Activated naive CD8-positive, alpha-beta T cell treated with anti-CD3 and anti-CD28 coated beads, Interleukin-2, amount 50 U/mL, for 24 hours (primary cell): ENCODE results near the gene TMEM116.
"Not testable (repeated sequence)": the region's sequence is repeated elsewhere in the genome, so short reads cannot be mapped to it uniquely, and the experiment has no call there.

ENCODE experiments used
- ATAC-seq: fragments of 150-1000 bp; cut with Tn5 transposase; one replicate; pipeline ENCODE4 v1.10.0; 2021
- DNase-seq: peaks from one replicate; pipeline ENCODE4 v3.0.0; 2021
- H3K27ac Mint-ChIP-seq: one replicate; pipeline ENCODE4 v1.8.0; 2021; ENCODE audit warnings: mild to moderate bottlenecking, mixed read lengths
- H3K27me3 Mint-ChIP-seq: one replicate; pipeline ENCODE4 v1.8.0; 2021; ENCODE audit warnings: mixed read lengths
- H3K36me3 Mint-ChIP-seq: one replicate; pipeline ENCODE4 v1.8.0; 2021; ENCODE audit warnings: low read depth, mixed read lengths
- H3K4me1 Mint-ChIP-seq: one replicate; pipeline ENCODE4 v1.8.0; 2021; ENCODE audit warnings: mixed read lengths
- H3K4me3 Mint-ChIP-seq: one replicate; pipeline ENCODE4 v1.8.0; 2021; ENCODE audit warnings: mild to moderate bottlenecking, moderate library complexity, mixed read lengths
- H3K9me3 Mint-ChIP-seq: one replicate; pipeline ENCODE4 v1.8.0; 2021; ENCODE audit warnings: mixed read lengths

The TMEM116 gene

DNA sequence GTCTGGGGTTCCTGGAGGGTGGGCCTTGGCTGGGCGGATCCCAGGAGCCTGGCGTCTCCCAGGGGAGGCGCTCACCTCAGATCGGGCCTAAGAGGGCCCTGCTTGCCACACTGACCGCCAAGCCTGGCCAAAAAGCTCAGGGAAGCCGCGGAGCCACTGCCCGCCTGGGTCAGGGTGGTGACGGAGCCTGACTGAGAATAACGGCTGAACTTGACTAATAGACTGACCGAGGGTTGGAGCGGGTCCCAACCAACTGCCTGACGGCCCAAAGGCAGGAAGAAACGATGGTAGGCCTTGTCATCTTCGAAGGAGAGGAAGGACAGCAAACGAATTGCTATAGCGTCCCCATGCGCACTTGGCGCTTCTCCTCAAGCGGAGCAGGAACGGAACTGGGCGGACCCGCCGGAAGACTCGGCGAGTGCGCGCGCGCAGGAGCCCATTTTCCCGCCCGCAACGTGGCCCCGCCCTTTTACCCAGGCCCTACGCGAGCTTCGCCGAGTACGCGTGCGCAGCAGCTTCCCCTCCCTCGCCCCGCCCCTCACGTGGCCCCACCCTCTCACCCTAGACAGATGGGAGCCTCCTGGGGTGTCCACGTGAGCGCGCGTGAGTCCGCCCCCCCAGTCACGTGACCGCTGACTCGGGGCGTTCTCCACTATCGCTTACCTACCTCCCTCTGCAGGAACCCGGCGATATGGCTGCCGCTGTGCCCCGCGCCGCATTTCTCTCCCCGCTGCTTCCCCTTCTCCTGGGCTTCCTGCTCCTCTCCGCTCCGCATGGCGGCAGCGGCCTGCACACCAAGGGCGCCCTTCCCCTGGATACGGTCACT is at the start of gene TMEM116, which contains the start of gene ERP29:
TMEM116 (minus strand) TSS at position 391 of the 826 bp plus-strand sequence. CDS start 7,895 bp downstream, outside the sequence.
ERP29 (plus strand) TSS at position 652 of the 826 bp plus-strand sequence; CDS start at position 692, 40 bp downstream.
- Mint-ChIP-seq H3K9me3 (peaks cover 8% of the 10 kb centered on the region), H3K27me3 (no peaks in the 10 kb centered on the region), H3K27ac (peak within 1 kb of the TSS; percentile 98), H3K4me1 (peaks cover 55% of the 10 kb centered on the region), H3K36me3 (peaks cover 41% of the 10 kb centered on the region), H3K4me3 (peak within 1 kb of the TSS; percentile 96)
- ATAC-seq (peak; percentile 81), DNase-seq (peak; percentile 100)

DNA sequence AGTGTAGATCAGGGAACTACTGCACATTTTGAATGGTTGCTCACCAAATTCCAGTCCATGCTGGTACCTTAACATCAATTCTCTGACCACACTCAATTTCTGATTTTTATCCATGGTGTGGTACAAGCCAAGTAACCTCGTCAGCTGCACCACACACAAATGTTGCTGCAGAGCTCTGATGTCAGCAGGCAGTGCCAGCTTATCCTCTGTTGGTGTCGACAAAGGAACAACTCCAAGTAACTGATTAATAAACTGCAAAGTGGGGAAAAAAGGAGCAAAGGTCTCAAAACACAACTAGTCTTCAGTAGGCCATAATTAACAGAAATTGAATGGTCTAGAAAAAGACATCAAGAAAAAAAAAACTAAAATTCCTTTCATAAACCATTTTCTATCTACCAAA is 48.2 kb upstream of the TMEM116 start:
- Mint-ChIP-seq H3K27me3 (no peaks in the 10 kb centered on the region), H3K36me3 (peaks cover 44% of the 10 kb centered on the region), H3K4me3 (no peak overlapping the region), H3K27ac (no peak overlapping the region), H3K4me1 (no peaks in the 10 kb centered on the region), H3K9me3 (no peaks in the 10 kb centered on the region)
- ATAC-seq (no peak), DNase-seq (no peak)

DNA sequence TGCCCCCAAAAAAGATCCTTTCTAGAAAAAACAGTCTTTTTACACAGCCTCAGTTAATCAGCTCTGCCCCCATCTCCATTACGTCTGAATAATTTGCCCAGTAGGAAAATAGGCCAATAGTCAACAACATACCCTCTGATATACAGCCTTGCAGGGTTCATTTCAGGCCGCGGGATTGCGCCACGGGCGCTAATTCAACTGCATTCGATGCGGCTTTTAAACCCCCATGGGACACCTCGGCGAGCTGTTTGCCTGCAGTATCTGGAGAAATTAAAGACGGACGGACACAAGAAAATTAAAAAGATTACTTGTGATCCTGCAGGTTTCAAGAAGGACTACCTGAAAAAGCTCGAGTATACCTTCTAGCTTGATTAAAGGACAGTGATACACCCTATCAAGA is 36.4 kb upstream of the TMEM116 start:
- no peak for ATAC-seq
- no peak overlapping the region for H3K27ac Mint-ChIP-seq
- peaks cover 9% of the 10 kb centered on the region for H3K4me1 Mint-ChIP-seq
- H3K36me3 Mint-ChIP-seq: peaks cover 53% of the 10 kb centered on the region
- no peaks in the 10 kb centered on the region for H3K27me3 Mint-ChIP-seq
- DNase-seq: no peak
- no peaks in the 10 kb centered on the region for H3K9me3 Mint-ChIP-seq
- H3K4me3 Mint-ChIP-seq: no peak overlapping the region

DNA sequence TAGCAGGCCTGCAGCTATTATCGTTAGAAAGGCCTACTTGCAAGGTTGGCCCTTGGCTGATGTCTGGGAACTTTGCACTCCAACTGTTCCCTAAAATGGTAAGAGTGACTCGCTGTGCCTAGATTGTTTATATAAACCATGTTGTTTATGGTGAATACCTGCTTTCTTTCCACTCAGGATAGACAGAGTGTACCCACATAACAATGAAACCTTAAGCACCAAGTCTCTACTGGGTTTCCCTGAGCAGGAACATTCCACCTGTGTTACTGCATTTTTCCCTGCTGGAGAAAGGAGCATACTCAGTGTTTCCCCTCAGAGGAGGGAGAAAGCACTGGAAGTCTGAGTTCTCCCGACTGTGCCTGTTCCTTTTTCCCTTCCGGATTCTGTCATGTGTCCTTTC is 33.0 kb upstream of the TMEM116 start:
- Mint-ChIP-seq H3K4me1 (no peaks in the 10 kb centered on the region), H3K27me3 (no peaks in the 10 kb centered on the region), H3K9me3 (no peaks in the 10 kb centered on the region), H3K36me3 (peaks cover 55% of the 10 kb centered on the region), H3K27ac (no peak overlapping the region), H3K4me3 (no peak overlapping the region)
- DNase-seq (no peak), ATAC-seq (no peak)

DNA sequence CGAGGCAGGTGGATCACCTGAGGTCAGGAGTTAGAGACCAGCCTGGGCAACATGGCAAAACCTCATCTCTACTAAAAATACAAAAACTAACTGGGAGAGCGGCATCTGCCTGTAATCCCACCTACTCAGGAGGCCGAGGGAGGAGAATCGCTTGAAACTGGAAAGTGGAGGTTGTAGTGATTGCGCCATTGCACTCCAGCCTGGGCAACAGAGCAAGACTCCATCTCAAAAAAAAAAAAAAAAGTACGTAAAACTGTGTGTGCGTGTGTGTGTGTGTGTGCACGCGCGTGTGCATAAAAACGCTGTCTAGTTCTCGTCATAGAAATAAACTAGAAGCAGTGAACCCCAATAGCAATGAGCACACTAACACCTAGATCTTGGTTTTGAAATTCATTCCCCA is 23.6 kb upstream of the TMEM116 start:
- not testable (repeated sequence) for H3K9me3 Mint-ChIP-seq, H3K4me3 Mint-ChIP-seq, H3K27ac Mint-ChIP-seq, H3K4me1 Mint-ChIP-seq, ATAC-seq, DNase-seq, H3K27me3 Mint-ChIP-seq
- H3K36me3 Mint-ChIP-seq: peaks cover 54% of the 10 kb centered on the region

DNA sequence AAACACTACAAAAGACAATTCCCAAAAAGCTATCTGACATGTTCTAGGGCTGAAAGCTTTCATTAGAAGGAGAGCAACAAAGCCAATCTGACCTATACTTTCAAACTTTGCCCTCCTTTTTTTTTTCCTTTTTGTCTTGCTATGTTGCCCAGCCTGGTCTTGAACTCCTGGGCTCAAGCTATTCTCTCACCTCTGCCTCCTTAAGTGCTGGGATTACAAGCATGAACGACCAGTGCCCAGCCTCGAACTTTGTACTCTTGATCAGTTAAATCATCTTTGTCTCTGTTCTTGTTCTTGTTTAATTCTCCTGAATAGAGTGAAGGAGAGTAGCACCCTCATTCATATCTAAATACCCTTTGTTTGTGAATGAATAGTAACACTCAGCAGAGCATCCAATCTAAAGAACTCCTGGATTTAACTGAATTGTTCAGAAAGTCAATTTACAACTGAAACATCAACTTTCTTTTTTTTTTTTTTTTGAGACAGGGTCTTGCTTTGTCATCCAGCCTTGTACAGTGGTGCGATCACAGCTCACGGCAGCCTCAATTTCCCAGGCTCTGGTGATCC is 22.3 kb upstream of the TMEM116 start:
- ATAC-seq (no peak), DNase-seq (no peak)
- Mint-ChIP-seq H3K9me3 (no peaks in the 10 kb centered on the region), H3K27me3 (no peaks in the 10 kb centered on the region), H3K27ac (peak overlapping the region; percentile 24), H3K4me1 (no peaks in the 10 kb centered on the region), H3K36me3 (peaks cover 59% of the 10 kb centered on the region), H3K4me3 (no peak overlapping the region)

DNA sequence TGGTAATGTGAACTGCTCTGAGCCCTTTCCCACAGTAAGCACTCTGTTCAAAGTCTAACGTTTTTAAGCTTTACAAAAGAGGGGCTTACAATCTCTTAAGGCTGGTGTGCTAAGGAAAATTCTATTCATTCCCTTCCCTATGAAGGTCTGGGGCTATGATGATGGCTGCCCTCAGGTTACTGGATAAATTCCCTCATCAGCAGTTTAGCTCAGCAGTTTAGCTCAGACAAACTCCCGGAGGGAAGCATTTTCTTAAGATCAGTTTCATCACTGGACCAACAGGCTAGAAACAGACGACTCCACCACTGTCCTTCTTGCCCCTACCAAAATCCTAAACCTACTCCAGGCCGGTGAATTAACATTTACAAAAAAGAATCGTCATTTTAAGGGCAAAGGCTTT is 19.3 kb upstream of the TMEM116 start:
- Mint-ChIP-seq H3K4me3 (no peak overlapping the region), H3K9me3 (no peaks in the 10 kb centered on the region), H3K27me3 (no peaks in the 10 kb centered on the region), H3K27ac (peak overlapping the region; percentile 36), H3K36me3 (peaks cover 52% of the 10 kb centered on the region), H3K4me1 (peaks cover 16% of the 10 kb centered on the region)
- ATAC-seq: no peak
- DNase-seq: no peak

DNA sequence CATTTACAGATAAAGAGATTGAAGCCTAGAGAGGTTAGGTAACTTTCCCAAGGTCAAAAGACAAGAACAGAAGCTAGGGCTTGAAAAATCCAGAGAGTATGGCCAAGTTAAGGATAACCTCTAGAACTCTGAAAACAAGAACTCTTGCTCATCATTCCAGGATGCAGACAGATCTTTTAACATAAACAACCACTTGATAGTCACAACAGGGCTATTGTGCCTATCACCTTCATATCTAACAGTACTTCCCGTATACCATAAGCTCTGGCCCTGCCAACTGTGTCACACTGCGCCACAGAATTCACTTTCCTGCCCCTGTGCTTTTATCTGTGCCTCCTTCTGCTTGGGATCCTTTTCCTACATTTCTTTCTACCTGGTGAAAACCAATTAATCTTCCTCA is 18.5 kb upstream of the TMEM116 start:
- no peak for DNase-seq
- H3K9me3 Mint-ChIP-seq: no peaks in the 10 kb centered on the region
- no peak for ATAC-seq
- H3K36me3 Mint-ChIP-seq: peaks cover 50% of the 10 kb centered on the region
- peaks cover 19% of the 10 kb centered on the region for H3K4me1 Mint-ChIP-seq
- no peak overlapping the region for H3K4me3 Mint-ChIP-seq
- H3K27me3 Mint-ChIP-seq: no peaks in the 10 kb centered on the region
- H3K27ac Mint-ChIP-seq: peak overlapping the region; percentile 2

DNA sequence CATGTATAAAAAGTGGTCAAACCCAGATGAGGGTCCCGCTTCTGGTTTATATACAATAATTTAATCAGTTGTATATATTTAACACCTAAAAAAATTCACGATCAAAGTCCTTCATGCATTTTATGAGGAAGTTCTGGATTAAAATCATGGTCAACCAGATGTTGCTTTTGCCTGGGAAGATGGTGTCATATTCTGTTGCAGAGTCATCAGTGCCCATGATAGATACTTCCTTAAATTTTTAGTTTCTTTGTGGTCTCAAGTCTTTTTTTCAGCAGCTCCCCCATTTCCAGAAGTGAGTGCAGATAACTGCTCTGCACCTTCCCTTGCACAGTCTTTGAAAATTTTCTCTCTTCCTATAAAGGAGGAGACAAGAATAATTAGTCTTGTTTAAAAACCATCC is 16.3 kb upstream of the TMEM116 start:
- Mint-ChIP-seq H3K4me3 (no peak overlapping the region), H3K27me3 (no peaks in the 10 kb centered on the region), H3K9me3 (no peaks in the 10 kb centered on the region), H3K4me1 (peaks cover 25% of the 10 kb centered on the region), H3K36me3 (peaks cover 50% of the 10 kb centered on the region), H3K27ac (no peak overlapping the region)
- ATAC-seq: no peak
- no peak for DNase-seq

DNA sequence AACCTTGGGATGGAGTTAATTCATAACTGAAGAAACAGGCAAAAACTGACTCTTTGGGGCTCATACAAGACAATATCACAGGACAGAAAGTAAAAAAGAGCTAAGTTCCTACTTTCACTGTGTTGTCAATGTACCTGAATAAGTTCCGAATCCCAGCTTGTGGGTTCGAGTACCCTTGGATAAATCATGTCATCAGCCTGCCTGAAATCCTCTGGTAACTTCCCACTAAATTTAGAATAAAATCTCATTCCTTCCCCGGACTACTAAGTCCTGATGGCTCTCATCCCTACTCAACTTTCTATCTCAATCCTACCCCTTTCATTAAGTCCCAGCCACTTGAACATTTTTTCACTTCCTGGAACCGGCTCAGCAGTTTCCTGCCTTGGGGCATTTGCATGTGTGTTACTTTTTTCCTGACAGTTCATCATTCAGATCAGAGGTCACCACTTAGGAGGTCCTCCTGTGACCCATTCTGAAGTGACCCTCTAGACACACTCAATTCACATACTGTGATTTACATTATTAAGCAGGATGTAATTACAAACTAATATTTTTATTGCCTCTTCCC is 12.9 kb upstream of the TMEM116 start:
- Mint-ChIP-seq H3K27me3 (no peaks in the 10 kb centered on the region), H3K9me3 (no peaks in the 10 kb centered on the region), H3K27ac (peak overlapping the region; percentile 82), H3K36me3 (peaks cover 54% of the 10 kb centered on the region), H3K4me1 (peaks cover 43% of the 10 kb centered on the region), H3K4me3 (no peak overlapping the region)
- ATAC-seq: no peak
- no peak for DNase-seq

DNA sequence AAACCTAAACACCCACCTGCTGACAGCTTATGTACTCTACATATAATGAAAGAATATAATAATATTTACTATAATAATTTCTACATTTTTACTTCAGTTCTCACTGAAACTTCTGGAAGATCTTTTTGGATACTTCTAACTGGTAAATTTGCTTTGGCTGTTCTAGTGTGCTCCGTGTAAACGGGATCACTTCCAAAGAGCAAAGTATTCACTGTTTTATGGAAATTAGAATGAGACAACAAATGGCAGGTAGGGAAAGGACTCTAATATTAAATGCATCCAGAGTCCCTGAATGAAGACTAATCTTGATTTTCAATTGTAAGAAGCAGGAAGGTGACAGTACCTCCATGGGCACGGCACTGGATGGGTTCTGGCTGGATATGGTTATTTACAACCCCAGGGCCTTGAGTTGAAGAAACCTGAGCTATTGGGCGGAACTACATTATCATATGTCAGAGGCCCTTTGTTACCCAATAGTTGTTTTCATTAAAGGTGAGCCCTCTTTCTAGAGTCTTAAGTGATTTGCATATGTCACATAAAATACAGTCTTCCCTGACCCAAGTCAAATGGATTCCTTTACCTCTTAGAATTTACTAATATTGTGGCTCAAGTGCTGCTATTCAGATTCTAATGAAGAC is 10.9 kb upstream of the TMEM116 start:
- Mint-ChIP-seq H3K9me3 (no peaks in the 10 kb centered on the region), H3K36me3 (peaks cover 43% of the 10 kb centered on the region), H3K27ac (no peak overlapping the region), H3K27me3 (no peaks in the 10 kb centered on the region), H3K4me3 (no peak overlapping the region), H3K4me1 (peaks cover 46% of the 10 kb centered on the region)
- ATAC-seq (no peak), DNase-seq (no peak)

DNA sequence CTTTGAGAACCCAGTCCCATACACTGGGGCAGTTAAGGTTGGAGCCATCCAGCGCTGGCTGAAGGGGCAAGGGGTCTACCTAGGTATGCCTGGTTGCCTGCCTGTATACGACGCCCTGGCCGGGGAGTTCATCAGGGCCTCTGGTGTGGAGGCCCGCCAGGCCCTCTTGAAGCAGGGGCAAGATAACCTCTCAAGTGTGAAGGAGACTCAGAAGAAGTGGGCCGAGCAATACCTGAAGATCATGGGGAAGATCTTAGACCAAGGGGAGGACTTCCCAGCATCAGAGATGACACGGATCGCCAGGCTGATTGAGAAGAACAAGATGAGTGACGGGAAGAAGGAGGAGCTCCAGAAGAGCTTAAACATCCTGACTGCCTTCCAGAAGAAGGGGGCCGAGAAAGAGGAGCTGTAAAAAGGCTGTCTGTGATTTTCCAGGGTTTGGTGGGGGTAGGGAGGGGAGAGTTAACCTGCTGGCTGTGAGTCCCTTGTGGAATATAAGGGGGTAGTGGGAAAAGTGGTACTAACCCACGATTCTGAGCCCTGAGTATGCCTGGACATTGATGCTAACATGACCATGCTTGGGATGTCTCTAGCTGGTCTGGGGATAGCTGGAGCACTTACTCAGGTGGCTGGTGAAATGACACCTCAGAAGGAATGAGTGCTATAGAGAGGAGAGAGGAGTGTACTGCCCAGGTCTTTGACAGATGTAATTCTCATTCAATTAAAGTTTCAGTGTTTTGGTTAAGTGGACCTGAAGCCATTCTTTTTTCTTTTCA is 9.5 kb upstream of the TMEM116 start:
- peaks cover 47% of the 10 kb centered on the region for H3K4me1 Mint-ChIP-seq
- H3K9me3 Mint-ChIP-seq: no peaks in the 10 kb centered on the region
- H3K36me3 Mint-ChIP-seq: peaks cover 46% of the 10 kb centered on the region
- no peak overlapping the region for H3K4me3 Mint-ChIP-seq
- H3K27ac Mint-ChIP-seq: peak overlapping the region; percentile 61
- no peaks in the 10 kb centered on the region for H3K27me3 Mint-ChIP-seq
- ATAC-seq (no peak), DNase-seq (no peak)

DNA sequence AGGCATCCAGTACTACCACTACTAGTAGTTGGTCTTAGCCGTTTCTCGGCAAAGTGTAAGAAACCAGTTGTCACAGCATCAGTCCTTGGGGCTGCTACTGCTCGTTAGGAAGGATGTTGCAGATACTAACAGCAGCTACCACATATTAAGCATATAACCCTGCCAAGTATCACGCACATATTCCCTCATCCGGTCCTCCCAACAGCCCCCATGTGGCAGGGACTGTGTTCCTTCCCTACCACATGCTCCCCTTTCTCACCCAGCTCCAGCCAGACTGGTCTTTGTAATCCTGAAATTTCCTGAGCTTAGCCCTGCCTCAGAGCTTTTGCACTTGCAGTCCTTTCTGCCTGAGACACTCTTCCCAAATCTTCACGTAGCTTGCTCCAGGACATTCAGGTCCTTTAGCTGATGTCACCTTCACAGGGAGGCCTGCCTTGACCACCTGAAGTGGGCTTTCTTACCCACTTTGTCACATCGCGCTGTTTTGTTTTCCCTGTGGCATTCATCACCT is 8.0 kb upstream of the TMEM116 start:
- Mint-ChIP-seq H3K9me3 (peaks cover 3% of the 10 kb centered on the region), H3K4me1 (peaks cover 48% of the 10 kb centered on the region), H3K27me3 (no peaks in the 10 kb centered on the region), H3K4me3 (no peak overlapping the region), H3K27ac (peak overlapping the region; percentile 53), H3K36me3 (peaks cover 51% of the 10 kb centered on the region)
- ATAC-seq: no peak
- DNase-seq: no peak
